ENCODE measurements around the gene PTTG1.
"Not testable (repeated sequence)": the region's sequence is repeated elsewhere in the genome, so short reads cannot be mapped to it uniquely, and the experiment has no call there.

Gene PTTG1

DNA sequence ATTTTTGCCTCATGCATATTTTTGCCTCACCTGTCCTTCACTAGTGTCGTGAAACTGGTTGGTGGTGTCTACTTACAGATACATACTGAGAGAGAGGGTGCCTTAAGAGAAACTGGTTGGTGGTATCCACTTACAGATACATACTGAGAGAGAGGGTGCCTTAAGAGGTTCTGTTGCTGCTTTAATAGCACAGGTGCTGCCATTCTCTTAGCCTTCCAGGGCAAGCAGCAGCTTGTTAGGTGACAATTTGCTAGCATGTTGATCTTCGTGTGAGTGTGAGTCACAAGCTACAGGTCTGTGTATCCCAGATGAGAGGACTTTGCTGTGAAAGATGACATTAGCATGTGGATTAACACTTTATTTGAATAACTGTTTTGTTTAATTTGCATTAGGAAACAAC is 1.4 kb downstream of the PTTG1 start:
- no peak for DNase-seq

GRCh38 chr5:160427607-160428006 is 6.0 kb downstream of the PTTG1 start:
- no peak for DNase-seq

GRCh38 chr5:160432196-160432595 is 10.5 kb downstream of the PTTG1 start:
- DNase-seq, result no peak

DNA sequence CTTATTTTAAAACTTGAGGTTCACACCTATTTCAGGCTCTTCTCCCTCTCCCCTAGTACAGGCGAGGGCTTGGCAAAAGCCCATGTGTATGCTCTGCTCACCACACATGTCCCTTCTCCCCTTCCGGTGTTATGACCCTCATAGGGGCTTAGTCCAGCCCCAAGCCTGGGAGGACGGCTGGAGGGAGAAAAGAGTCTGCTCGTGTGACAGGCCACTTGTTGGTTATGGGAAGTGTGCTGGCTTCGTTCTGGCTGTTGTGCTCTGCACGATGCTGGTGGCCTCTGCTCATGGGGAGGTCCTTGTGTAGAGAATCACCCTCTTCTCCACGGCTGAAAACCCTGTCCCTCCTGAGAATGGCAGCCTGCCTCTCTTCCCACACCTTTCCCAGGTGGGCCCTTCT is 11.1 kb downstream of the PTTG1 start:
- DNase-seq, result no peak

DNA sequence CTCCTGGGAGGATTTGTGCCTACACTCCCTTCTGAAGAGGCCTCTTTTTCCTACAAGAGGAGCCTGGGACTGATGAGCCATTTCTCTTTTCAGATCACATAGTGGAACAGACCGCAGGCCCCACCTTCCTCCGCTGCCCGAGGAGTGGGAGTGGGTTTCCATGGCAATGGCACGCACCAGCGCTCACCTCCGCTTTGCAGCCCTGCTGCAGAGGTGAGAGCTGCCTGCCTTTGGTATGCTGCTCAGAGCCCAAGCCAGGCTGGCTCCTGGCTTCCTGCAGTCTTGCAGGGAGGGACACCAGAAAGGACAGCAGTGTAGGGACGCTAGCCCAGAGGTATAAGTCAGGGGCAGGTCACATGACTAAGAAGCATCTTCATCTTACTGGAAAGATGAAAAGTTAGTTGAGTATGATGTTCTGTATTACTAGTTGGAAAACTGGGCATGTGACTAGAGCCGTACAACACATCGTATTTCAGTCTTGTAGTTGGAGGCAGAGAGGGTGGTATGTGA is 12.4 kb downstream of the PTTG1 start:
- DNase-seq, result no peak

GRCh38 chr5:160435532-160435931 is 13.9 kb downstream of the PTTG1 start:
- DNase-seq, result no peak

DNA sequence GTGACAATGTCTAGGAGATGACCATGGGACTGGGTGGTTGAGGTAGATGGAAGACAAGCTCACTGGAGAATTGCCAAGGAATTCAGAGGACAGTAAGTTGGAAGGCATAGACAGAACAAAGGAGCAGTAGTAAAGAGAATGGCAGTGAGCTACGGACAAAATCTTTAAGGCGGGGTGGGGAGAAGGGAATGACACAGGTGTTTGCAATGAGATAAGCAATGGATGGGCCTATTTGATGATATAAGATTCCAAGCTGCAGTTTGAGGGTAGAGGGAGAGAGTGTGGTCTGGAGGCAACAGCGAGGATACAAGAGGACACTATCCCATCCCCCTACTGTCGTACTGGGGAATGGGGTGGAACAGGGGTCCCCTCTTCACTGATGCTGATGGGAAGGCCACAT is 14.4 kb downstream of the PTTG1 start:
- DNase-seq, result no peak

DNA sequence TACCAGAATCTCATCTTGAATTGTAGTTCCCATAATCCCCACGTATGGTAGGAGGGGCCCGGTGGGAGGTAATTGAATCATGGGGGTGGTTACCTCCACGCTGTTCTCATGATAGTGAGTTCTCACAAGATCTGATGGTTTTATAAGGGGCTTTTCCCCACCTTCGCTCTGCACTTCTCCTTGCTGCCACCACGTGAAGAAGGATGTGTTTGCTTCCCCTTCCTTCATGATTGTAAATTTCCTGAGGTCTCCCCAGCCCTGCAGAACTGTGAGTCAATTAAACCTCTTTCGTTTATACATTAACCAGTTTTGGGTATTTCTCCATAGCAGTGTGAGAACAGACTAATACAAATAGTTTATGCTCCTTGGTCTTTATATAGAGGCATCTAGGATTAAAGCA is 15.0 kb downstream of the PTTG1 start:
- not testable (repeated sequence) for DNase-seq

- DNase-seq, result no peak
Measured at GRCh38 chr5:160437271-160437670, 15.6 kb downstream of the PTTG1 start.

- peak; percentile 52 for DNase-seq
Measured at GRCh38 chr5:160438316-160439204, 16.9 kb downstream of the PTTG1 start.

- DNase-seq, result peak; percentile 70
Measured at GRCh38 chr5:160439205-160439600, 17.5 kb downstream of the PTTG1 start.

GRCh38 chr5:160441311-160441781 is 19.7 kb downstream of the PTTG1 start:
- no peak for DNase-seq

- no peak for DNase-seq
Measured at GRCh38 chr5:160442824-160443431, 21.3 kb downstream of the PTTG1 start.

- DNase-seq, result no peak
Measured at GRCh38 chr5:160444407-160444806, 22.8 kb downstream of the PTTG1 start.

GRCh38 chr5:160445132-160445531 is 23.5 kb downstream of the PTTG1 start:
- DNase-seq, result no peak

GRCh38 chr5:160445751-160446150 is 24.1 kb downstream of the PTTG1 start:
- no peak for DNase-seq

DNA sequence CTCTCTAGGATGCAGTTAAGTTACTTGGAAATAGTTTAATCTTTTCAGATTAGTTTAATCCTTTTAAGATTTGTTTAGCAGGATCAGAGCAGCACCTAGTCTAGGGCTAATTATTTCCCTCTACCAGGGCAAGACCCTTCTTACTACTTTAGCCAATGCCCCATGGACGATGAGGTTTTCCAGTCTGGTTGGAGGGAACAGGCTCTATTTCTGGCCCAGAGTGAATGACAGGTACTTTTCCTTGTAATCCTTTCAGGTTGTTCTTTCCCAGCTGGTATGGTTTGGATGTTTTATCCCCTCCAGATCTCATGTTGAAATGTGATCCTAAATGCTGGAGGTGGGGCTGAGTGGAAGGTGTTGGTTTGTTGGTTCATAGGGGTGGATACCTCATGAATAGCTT is 27.2 kb downstream of the PTTG1 start:
- no peak for DNase-seq

DNA sequence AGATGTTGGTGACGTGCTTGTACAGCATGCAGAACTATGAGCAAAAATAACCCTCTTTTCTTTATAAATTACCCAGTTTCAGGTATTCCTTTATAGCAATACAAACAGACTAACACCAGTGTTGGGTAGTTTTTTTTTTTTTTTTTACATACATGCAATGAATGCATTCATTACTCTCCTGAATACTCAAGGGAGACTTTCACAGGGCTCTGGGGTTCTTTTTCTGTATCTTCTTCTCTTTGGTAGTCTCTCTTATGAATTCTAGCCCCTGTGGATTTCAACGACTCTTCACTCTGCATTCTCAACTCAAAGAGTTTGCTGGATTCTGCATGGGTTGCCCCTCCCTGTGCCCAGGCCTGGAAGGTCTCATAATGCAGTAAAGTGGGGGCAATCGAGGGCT is 27.8 kb downstream of the PTTG1 start:
- DNase-seq, result no peak

GRCh38 chr5:160450164-160450932 is 28.7 kb downstream of the PTTG1 start:
- no peak for DNase-seq

DNA sequence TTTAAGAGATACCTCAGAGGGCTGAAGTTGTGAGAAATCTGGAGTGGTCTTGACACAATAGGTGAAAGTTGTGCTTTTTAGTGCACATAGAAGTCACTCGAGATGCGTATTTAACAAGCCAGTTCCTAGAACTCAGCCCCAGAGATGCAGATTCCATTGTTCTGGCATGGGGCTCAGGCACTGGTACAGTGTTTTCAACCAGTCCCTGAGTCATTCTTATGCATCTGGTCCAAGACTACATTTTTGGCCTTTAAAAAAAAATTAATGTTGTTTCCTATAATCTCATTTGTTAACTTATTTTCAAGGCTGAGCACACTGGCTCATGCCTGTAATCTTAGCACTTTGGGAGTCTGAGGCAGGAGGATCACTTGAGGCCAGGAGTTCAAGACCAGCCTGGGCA is 29.6 kb downstream of the PTTG1 start:
- no peak for DNase-seq

DNA sequence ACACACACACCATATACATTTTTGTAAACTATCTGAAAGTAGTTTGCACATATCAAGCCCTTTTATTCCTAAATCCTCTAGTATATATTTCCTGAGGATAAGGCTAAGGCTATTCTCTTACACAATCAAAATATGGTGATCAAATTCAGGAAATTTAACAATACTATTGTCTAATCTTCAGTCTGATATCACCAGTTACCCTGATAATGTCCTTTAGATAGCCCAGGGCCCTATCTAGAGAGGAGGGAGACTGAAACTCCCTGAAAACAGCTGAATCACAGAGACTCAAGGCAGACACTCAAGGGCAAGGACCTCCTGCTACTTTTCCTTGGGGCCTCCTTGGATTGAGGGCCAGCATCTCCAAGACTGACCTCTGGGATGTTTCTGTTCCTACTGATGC is 30.4 kb downstream of the PTTG1 start:
- no peak for DNase-seq

GRCh38 chr5:160452795-160453194 is 31.1 kb downstream of the PTTG1 start:
- DNase-seq, result no peak

DNA sequence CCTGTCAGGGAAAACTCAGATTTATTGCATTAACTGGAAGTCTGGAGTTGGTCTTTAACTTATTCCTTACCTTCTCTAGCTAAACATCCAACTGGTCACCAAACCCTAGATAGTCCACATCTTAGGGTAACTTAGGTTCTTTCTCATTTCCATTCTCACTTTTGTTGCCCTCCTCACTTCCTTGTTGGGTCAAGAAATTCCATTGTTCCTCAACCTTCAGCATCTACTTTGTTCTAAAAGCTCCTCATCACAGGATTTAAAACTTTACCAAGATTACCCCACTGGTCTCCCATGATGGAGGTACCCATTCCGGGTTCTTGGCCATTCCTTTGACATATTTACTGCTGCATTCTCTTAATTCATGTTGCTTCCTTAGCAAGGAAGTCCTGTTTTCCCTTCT is 32.1 kb downstream of the PTTG1 start:
- no peak for DNase-seq
